Nephron (organoid): ENCODE data around the gene MAF.

Experiments used
- H3K27ac Mint-ChIP-seq, 3 experiments: 2 replicates each; pipeline ENCODE4 v1.8.0; 2020; ENCODE audit warnings: mixed read lengths in 3 of 3, mild to moderate bottlenecking in 2 of 3, moderate library complexity in 1 of 3
- H3K27me3 Mint-ChIP-seq: 2 replicates; pipeline ENCODE4 v1.8.0; 2021; ENCODE audit warnings: low read depth, mild to moderate bottlenecking, moderate library complexity, mixed read lengths
- H3K36me3 Mint-ChIP-seq: 2 replicates; pipeline ENCODE4 v1.8.0; 2020; ENCODE audit warnings: low read depth, mixed read lengths
- H3K4me1 Mint-ChIP-seq: 2 replicates; pipeline ENCODE4 v1.8.0; 2020; ENCODE audit warnings: mixed read lengths
- H3K4me3 Mint-ChIP-seq, 3 experiments: 2 replicates each; pipeline ENCODE4 v1.8.0; 2020; ENCODE audit warnings: mild to moderate bottlenecking in 3 of 3, mixed read lengths in 3 of 3, moderate library complexity in 2 of 3
- H3K9me3 Mint-ChIP-seq: 2 replicates; pipeline ENCODE4 v1.8.0; 2020; ENCODE audit warnings: mixed read lengths
- CTCF ChIP-seq, 3 experiments: fragments of 200-600 bp; sonication (generic); IDR thresholded peaks; one replicate each; pipeline ENCODE4 v1.5.0; 2021; ENCODE audit warnings: antibody characterized with exemption in 3 of 3; ENCODE audit not compliant: unreplicated experiment in 3 of 3

MAF gene

GRCh38 chr16:79640513-79641360 is 40.2 kb upstream of the MAF start:
- peak overlapping the region in 2 of 3 experiments; percentile 15 to 43 for H3K4me3 Mint-ChIP-seq
- no peaks in the 10 kb centered on the region for H3K27me3 Mint-ChIP-seq
- no peaks in the 10 kb centered on the region for H3K36me3 Mint-ChIP-seq
- no peak for TF ChIP-seq CTCF (IDR thresholded peaks at IDR 0.05; ENCODE audit: unreplicated experiment in 3 of 3)
- peak overlapping the region; percentile 69 to 82 (median 81) for H3K27ac Mint-ChIP-seq
- H3K4me1 Mint-ChIP-seq: peaks cover 25% of the 10 kb centered on the region
- no peaks in the 10 kb centered on the region for H3K9me3 Mint-ChIP-seq

DNA sequence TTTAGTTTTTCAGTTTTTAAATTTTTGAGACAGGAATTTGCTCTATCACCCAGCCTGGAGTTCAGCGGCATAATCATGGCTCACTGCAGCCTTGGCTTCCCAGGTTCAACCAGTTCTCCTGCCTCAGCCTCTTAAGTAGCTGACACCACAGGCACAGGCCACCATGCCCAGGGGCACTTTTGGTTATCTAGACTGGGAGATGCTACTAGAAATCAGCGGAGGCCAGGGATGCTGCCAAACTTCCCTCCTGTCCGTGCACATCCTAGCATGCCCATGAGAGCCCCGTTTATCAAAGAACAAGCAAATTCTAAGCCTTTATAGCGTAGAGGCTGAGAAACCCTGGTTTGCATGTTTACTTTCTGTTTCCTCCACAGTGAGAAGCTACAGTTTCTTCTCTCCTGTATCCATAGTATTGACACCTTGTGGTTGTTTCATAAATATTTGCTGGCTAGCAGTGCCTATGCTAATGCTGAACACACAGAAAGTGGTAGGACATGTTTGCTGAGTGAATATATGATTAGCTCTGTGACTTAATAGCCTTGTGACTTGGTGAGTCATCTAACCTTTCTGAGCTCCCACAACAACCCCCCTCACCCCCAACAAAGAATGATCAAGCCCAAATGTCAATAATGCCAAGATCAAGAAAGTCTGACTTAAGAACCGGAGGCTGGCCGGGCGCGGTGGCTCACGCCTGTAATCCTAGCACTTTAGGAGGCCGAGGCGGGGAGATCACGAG is 39.2 kb upstream of the MAF start:
- Mint-ChIP-seq H3K4me3 (peak overlapping the region in 2 of 3 experiments; percentile 20 to 47), H3K4me1 (peaks cover 25% of the 10 kb centered on the region), H3K27me3 (peaks cover under 1% of the 10 kb centered on the region), H3K36me3 (no peaks in the 10 kb centered on the region), H3K27ac (peak overlapping the region in 2 of 3 experiments; percentile 69 to 86), H3K9me3 (no peaks in the 10 kb centered on the region)
- TF ChIP-seq CTCF (IDR thresholded peaks at IDR 0.05; ENCODE audit: unreplicated experiment in 3 of 3): no peak

DNA sequence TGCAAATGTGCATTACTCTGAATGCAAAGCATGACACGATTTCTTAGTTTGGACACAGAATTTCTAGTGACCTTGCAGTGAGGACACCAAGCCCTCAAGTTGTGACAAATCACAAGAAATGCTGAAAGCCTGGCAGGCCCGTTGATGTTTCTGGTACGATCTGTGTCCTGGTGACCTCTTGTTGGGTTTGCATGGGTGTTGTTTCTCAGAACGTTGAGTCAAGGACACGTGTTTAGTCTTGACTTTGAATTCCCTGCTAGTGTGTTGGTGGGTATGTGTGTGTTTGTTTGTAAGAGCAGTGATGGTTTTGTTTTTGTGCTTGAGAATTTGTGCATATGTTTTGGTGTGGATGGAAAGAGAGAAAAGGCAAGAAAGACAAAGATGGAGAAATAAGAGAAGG is 37.8 kb upstream of the MAF start:
- TF ChIP-seq CTCF (IDR thresholded peaks at IDR 0.05; ENCODE audit: unreplicated experiment in 3 of 3): no peak
- Mint-ChIP-seq H3K4me1 (peaks cover 25% of the 10 kb centered on the region), H3K27ac (peak overlapping the region in 1 of 3 experiments; percentile 32), H3K27me3 (peaks cover 5% of the 10 kb centered on the region), H3K4me3 (no peak overlapping the region), H3K9me3 (no peaks in the 10 kb centered on the region), H3K36me3 (no peaks in the 10 kb centered on the region)

- H3K9me3 Mint-ChIP-seq: no peaks in the 10 kb centered on the region
- no peak overlapping the region for H3K27ac Mint-ChIP-seq
- peaks cover 5% of the 10 kb centered on the region for H3K27me3 Mint-ChIP-seq
- no peak for TF ChIP-seq CTCF (IDR thresholded peaks at IDR 0.05; ENCODE audit: unreplicated experiment in 3 of 3)
- H3K4me1 Mint-ChIP-seq: peaks cover 11% of the 10 kb centered on the region
- H3K36me3 Mint-ChIP-seq: no peaks in the 10 kb centered on the region
- H3K4me3 Mint-ChIP-seq: no peak overlapping the region
Observed at GRCh38 chr16:79635488-79635887, 35.0 kb upstream of the MAF start.

- no peak overlapping the region for H3K27ac Mint-ChIP-seq
- no peaks in the 10 kb centered on the region for H3K36me3 Mint-ChIP-seq
Observed at GRCh38 chr16:79634298-79634697, 33.8 kb upstream of the MAF start.

More at GRCh38 chr16:79634298-79634697, 33.8 kb upstream of the MAF start:
- Mint-ChIP-seq H3K27me3 (peaks cover 5% of the 10 kb centered on the region), H3K4me1 (peaks cover 6% of the 10 kb centered on the region), H3K9me3 (no peaks in the 10 kb centered on the region), H3K4me3 (no peak overlapping the region)
- TF ChIP-seq CTCF (IDR thresholded peaks at IDR 0.05; ENCODE audit: unreplicated experiment in 3 of 3): no peak
